OCI-LY7 (cell line): Measurements from ENCODE around the gene KIAA1586.

Source experiments
- EZH2phosphoT487 ChIP-seq: fragments of 200-600 bp; sonication (generic); IDR thresholded peaks from 2 replicates; pipeline ENCODE4 v1.6.1; 2018; ENCODE audit warnings: low read depth, borderline replicate concordance, mild to moderate bottlenecking, mixed run types, antibody characterized with exemption, low read length, moderate library complexity, mixed read lengths
- TF ChIP-seq, protein P1 (sequence below): fragments of 200-600 bp; sonication (generic); conservative IDR thresholded peaks from 2 replicates; pipeline ENCODE4 v1.5.1; 2014; ENCODE audit warnings: mild to moderate bottlenecking, antibody characterized with exemption, low read length, moderate library complexity, mixed read lengths

DNA sequence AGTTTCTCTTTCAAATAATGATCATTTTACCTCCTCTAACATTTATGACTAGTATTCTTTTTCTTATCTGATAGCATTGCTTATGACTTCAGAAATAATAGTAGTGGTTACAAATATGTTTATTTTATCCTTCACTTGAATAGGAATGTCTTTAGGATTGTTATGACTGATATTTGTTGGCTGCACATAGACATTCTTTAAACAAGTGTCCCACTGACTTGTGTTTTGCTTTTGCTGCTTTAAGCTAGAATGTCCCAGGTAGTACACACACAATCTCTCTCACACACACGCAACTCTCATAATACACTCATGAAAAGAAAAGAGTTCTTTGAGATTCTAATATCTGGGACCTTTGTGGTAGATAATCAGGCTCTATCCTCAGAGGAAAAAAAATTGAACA lies 21.6 kb downstream of the KIAA1586 start:
- TF ChIP-seq, protein P1, sequence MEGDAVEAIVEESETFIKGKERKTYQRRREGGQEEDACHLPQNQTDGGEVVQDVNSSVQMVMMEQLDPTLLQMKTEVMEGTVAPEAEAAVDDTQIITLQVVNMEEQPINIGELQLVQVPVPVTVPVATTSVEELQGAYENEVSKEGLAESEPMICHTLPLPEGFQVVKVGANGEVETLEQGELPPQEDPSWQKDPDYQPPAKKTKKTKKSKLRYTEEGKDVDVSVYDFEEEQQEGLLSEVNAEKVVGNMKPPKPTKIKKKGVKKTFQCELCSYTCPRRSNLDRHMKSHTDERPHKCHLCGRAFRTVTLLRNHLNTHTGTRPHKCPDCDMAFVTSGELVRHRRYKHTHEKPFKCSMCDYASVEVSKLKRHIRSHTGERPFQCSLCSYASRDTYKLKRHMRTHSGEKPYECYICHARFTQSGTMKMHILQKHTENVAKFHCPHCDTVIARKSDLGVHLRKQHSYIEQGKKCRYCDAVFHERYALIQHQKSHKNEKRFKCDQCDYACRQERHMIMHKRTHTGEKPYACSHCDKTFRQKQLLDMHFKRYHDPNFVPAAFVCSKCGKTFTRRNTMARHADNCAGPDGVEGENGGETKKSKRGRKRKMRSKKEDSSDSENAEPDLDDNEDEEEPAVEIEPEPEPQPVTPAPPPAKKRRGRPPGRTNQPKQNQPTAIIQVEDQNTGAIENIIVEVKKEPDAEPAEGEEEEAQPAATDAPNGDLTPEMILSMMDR, result no peak
- no peak for TF ChIP-seq EZH2phosphoT487
